Neuronal stem cell (in vitro differentiated cells): ENCODE results near the gene LMF1.

Source experiments
- DNase-seq: peaks from one replicate; pipeline ENCODE4 v3.0.0-alpha.2; 2013; ENCODE audit warnings: low spot score
- H2AFZ ChIP-seq: one replicate; pipeline ENCODE4 v1.6.1; 2013; ENCODE audit warnings: mild to moderate bottlenecking, low read length, inconsistent platforms
- H2AK5ac ChIP-seq: 2 replicates; pipeline ENCODE4 v1.6.1; 2013; ENCODE audit warnings: low read depth, mild to moderate bottlenecking, inconsistent platforms, low read length, moderate library complexity, mixed read lengths
- H2BK120ac ChIP-seq: 2 replicates; pipeline ENCODE4 v1.6.1; 2013; ENCODE audit warnings: low read depth, mild to moderate bottlenecking, inconsistent platforms, low read length, moderate library complexity, mixed read lengths
- H2BK12ac ChIP-seq: one replicate; pipeline ENCODE4 v1.6.1; 2013; ENCODE audit warnings: low read length, inconsistent platforms
- H2BK15ac ChIP-seq: 2 replicates; pipeline ENCODE4 v1.6.1; 2013; ENCODE audit warnings: mild to moderate bottlenecking, low read length, inconsistent platforms, mixed read lengths
- H2BK5ac ChIP-seq: one replicate; pipeline ENCODE4 v1.6.1; 2013; ENCODE audit warnings: inconsistent platforms, mild to moderate bottlenecking, low read length, moderate library complexity
- H3K14ac ChIP-seq: one replicate; pipeline ENCODE4 v1.6.1; 2013; ENCODE audit warnings: low read length, inconsistent platforms
- H3K18ac ChIP-seq: 2 replicates; pipeline ENCODE4 v1.6.1; 2013; ENCODE audit warnings: low read length, inconsistent platforms
- H3K23ac ChIP-seq: 2 replicates; pipeline ENCODE4 v1.6.1; 2013; ENCODE audit warnings: low read depth, mild to moderate bottlenecking, mixed read lengths, low read length, inconsistent platforms; ENCODE audit not compliant: poor library complexity
- H3K27ac ChIP-seq: replicated peaks from 3 replicates; pipeline ENCODE4 v1.5.1; 2013; ENCODE audit warnings: low read length, inconsistent platforms
- H3K27me3 ChIP-seq, 3 experiments: 2 replicates each; pipeline ENCODE4 v1.6.1; 2013; ENCODE audit warnings: low read length in 3 of 3, mild to moderate bottlenecking in 2 of 3, inconsistent platforms in 1 of 3, low read depth in 1 of 3, mixed read lengths in 1 of 3, moderate library complexity in 1 of 3; ENCODE audit not compliant: control insufficient read depth in 3 of 3, insufficient read depth in 3 of 3
- H3K36me3 ChIP-seq, 2 donors: replicated peaks in 1 of 2; 2 replicates each; pipeline ENCODE4 v1.6.1; 2013; ENCODE audit warnings: low read length in 2 of 2; ENCODE audit not compliant: control insufficient read depth in 2 of 2, insufficient read depth in 2 of 2
- H3K4ac ChIP-seq: 2 replicates; pipeline ENCODE4 v1.6.1; 2013; ENCODE audit warnings: inconsistent platforms, mild to moderate bottlenecking, low read length, moderate library complexity
- H3K4me1 ChIP-seq, 2 donors: 1 replicate in 1 of 2; 2 replicates in 1 of 2; pipeline ENCODE4 v1.6.1; 2013; ENCODE audit warnings: low read length in 2 of 2, low read depth in 1 of 2; ENCODE audit not compliant: control insufficient read depth in 2 of 2, insufficient read depth in 1 of 2
- H3K4me2 ChIP-seq: one replicate; pipeline ENCODE4 v1.6.1; 2013; ENCODE audit warnings: mild to moderate bottlenecking, low read length, inconsistent platforms; ENCODE audit not compliant: insufficient read depth, poor library complexity, severe bottlenecking
- H3K4me3 ChIP-seq, 2 donors: 2 replicates each; pipeline ENCODE4 v1.5.1; 2013; ENCODE audit warnings: low read length in 2 of 2, mild to moderate bottlenecking in 2 of 2, inconsistent platforms in 1 of 2, moderate library complexity in 1 of 2
- H3K79me1 ChIP-seq: one replicate; pipeline ENCODE4 v1.6.1; 2013; ENCODE audit warnings: low read depth, mild to moderate bottlenecking, inconsistent platforms, low read length, moderate library complexity
- H3K9ac ChIP-seq: one replicate; pipeline ENCODE4 v1.6.1; 2013; ENCODE audit warnings: mild to moderate bottlenecking, low read depth, low read length, inconsistent platforms; ENCODE audit not compliant: poor library complexity
- H3K9me3 ChIP-seq, 2 donors: replicated peaks in 1 of 2; 2 replicates each; pipeline versions ENCODE3 to v1.6.1; 2013; ENCODE audit warnings: low read length in 2 of 2, mild to moderate bottlenecking in 2 of 2, inconsistent platforms in 1 of 2, low read depth in 1 of 2, mixed read lengths in 1 of 2, moderate library complexity in 1 of 2; ENCODE audit not compliant: control insufficient read depth in 2 of 2, insufficient read depth in 1 of 2
- H4K8ac ChIP-seq: one replicate; pipeline ENCODE4 v1.6.1; 2013; ENCODE audit warnings: low read depth, mild to moderate bottlenecking, inconsistent platforms, low read length, moderate library complexity
- H4K91ac ChIP-seq: one replicate; pipeline ENCODE4 v1.6.1; 2013; ENCODE audit warnings: low read length, low read depth, mild to moderate bottlenecking, inconsistent platforms; ENCODE audit not compliant: poor library complexity
- WGBS, 2 donors: extraction: QIAGEN DNeasy Blood & Tissue Kit; methylation state at CpG; one replicate each; pipeline ENCODE4 v1.1.7; 2013; ENCODE audit warnings: missing lambda C conversion rate in 2 of 2, mixed read lengths in 1 of 2; ENCODE audit not compliant: insufficient read length in 2 of 2, insufficient replicate concordance in 1 of 2; ENCODE audit errors: extremely low coverage in 2 of 2; 5-methylcytosine and 5-hydroxymethylcytosine counted together

LMF1 gene

GRCh38 chr16:933581-933980 is 37.2 kb downstream of the LMF1 start:
- peak overlapping the region; percentile 85 for H3K18ac ChIP-seq
- no peak overlapping the region for H2AFZ ChIP-seq
- no peak overlapping the region for H3K4me2 ChIP-seq

GRCh38 chr16:932831-933330 is 37.9 kb downstream of the LMF1 start:
- Histone ChIP-seq H3K4me3 (peak overlapping the region in 1 of 2 donors; percentile 45), H2BK15ac (no peak overlapping the region), H2AK5ac (no peak overlapping the region), H3K36me3 (peaks cover 2 to 3% of the 10 kb centered on the region in 2 donors), H4K8ac (no peak overlapping the region), H3K27me3 (peaks cover 0 to 2% (median 0%) of the 10 kb centered on the region in 3 experiments), H4K91ac (no peak overlapping the region), H2AFZ (no peak overlapping the region), H3K9me3 (peaks cover 0 to 2% of the 10 kb centered on the region in 2 donors), H2BK5ac (no peak overlapping the region), H3K4me1 (peaks cover 5 to 9% of the 10 kb centered on the region in 2 donors), H3K4ac (no peak overlapping the region), H2BK12ac (no peak overlapping the region), H3K9ac (no peak overlapping the region), H3K4me2 (no peak overlapping the region), H2BK120ac (no peak overlapping the region), H3K27ac (no peak overlapping the region), H3K23ac (no peak overlapping the region), H3K18ac (no peak overlapping the region), H3K14ac (peak overlapping the region; percentile 94), H3K79me1 (peaks cover 2% of the 10 kb centered on the region)
- no CpG with 5 or more reads among the region's 21 CpGs for WGBS, 2 donors
- DNase-seq: no peak

More at GRCh38 chr16:933581-933980, 37.2 kb downstream of the LMF1 start:
- WGBS, 2 donors: no CpG with 5 or more reads among the region's 15 CpGs
- Histone ChIP-seq H3K4me3 (peak overlapping the region in 1 of 2 donors; percentile 14), H3K9ac (no peak overlapping the region), H2BK5ac (peak overlapping the region; percentile 39), H3K9me3 (no peaks in the 10 kb centered on the region), H3K36me3 (peaks cover 2 to 3% of the 10 kb centered on the region in 2 donors), H3K79me1 (peaks cover 2% of the 10 kb centered on the region), H2AK5ac (peak overlapping the region; percentile 21), H3K4me1 (peaks cover 5 to 7% of the 10 kb centered on the region in 2 donors), H3K23ac (peak overlapping the region; percentile 80), H2BK120ac (no peak overlapping the region), H3K27me3 (peaks cover 0 to 2% (median 0%) of the 10 kb centered on the region in 3 experiments), H3K4ac (no peak overlapping the region), H3K14ac (peak overlapping the region; percentile 56), H2BK12ac (peak overlapping the region; percentile 73), H4K91ac (no peak overlapping the region), H2BK15ac (no peak overlapping the region), H3K27ac (no peak overlapping the region), H4K8ac (no peak overlapping the region)
- DNase-seq: no peak

- H3K4me2 ChIP-seq: no peak overlapping the region
- H2BK120ac ChIP-seq: peak overlapping the region; percentile 47
- no peak for DNase-seq
- peaks cover 5 to 12% of the 10 kb centered on the region in 2 donors for H3K4me1 ChIP-seq
- no peak overlapping the region for H2BK12ac ChIP-seq
- no peak overlapping the region for H3K9ac ChIP-seq
- H3K4ac ChIP-seq: no peak overlapping the region
- H2BK15ac ChIP-seq: peak overlapping the region; percentile 49
- H3K4me3 ChIP-seq: no peak overlapping the region
- peak overlapping the region; percentile 20 for H3K27ac ChIP-seq
- no peak overlapping the region for H3K14ac ChIP-seq
- no peak overlapping the region for H4K91ac ChIP-seq
- peak overlapping the region; percentile 78 for H2AK5ac ChIP-seq
- peak overlapping the region; percentile 71 for H3K18ac ChIP-seq
- peaks cover 4 to 6% of the 10 kb centered on the region in 2 donors for H3K9me3 ChIP-seq
- peak overlapping the region; percentile 44 for H2BK5ac ChIP-seq
- peak overlapping the region; percentile 85 for H3K23ac ChIP-seq
- no peak overlapping the region for H2AFZ ChIP-seq
- H3K27me3 ChIP-seq: peaks cover 0 to 4% (median 0%) of the 10 kb centered on the region in 3 experiments
- peaks cover 2% of the 10 kb centered on the region for H3K79me1 ChIP-seq
- peaks cover 2 to 3% of the 10 kb centered on the region in 2 donors for H3K36me3 ChIP-seq
- no CpG with 5 or more reads among the region's 44 CpGs for WGBS, 2 donors
- no peak overlapping the region for H4K8ac ChIP-seq
These were observed 38.9 kb downstream of the LMF1 start for GRCh38 chr16:931626-932500.

- Histone ChIP-seq H3K27me3 (peaks cover 0 to 4% (median 0%) of the 10 kb centered on the region in 3 experiments), H3K79me1 (peaks cover 2% of the 10 kb centered on the region), H3K4ac (no peak overlapping the region), H3K23ac (no peak overlapping the region), H4K8ac (peak overlapping the region; percentile 65), H2AK5ac (peak overlapping the region; percentile 78), H3K9ac (peak overlapping the region; percentile 70), H2BK120ac (no peak overlapping the region), H2AFZ (no peak overlapping the region), H2BK5ac (peak overlapping the region; percentile 44), H2BK15ac (peak overlapping the region; percentile 49), H3K18ac (no peak overlapping the region), H3K4me1 (peaks cover 5 to 12% of the 10 kb centered on the region in 2 donors), H3K9me3 (peaks cover 9 to 10% of the 10 kb centered on the region in 2 donors), H2BK12ac (no peak overlapping the region), H3K36me3 (peaks cover 3% of the 10 kb centered on the region in 2 donors), H4K91ac (no peak overlapping the region), H3K4me2 (no peak overlapping the region), H3K27ac (no peak overlapping the region), H3K14ac (no peak overlapping the region), H3K4me3 (no peak overlapping the region)
- no peak for DNase-seq
- WGBS, 2 donors: no CpG with 5 or more reads among the region's 21 CpGs
These were observed 39.6 kb downstream of the LMF1 start for GRCh38 chr16:931171-931570.
